HG03442 (cell line): ENCODE data around the gene PCDHGB5.
"Not testable (repeated sequence)": the region's sequence is repeated elsewhere in the genome, so short reads cannot be mapped to it uniquely, and the experiment has no call there.

Experiments used
- ATAC-seq: cut with Tn5 transposase; IDR thresholded peaks from one replicate; pipeline ENCODE4 v1.9.1; 2021; ENCODE audit warnings: mild to moderate bottlenecking, moderate library complexity; ENCODE audit not compliant: unreplicated experiment

Gene PCDHGB5

GRCh38 chr5:141409598-141410306 is 12.0 kb downstream of the PCDHGB5 start:
- no peak for ATAC-seq

GRCh38 chr5:141411575-141411974 is 13.8 kb downstream of the PCDHGB5 start:
- ATAC-seq: no peak

GRCh38 chr5:141412854-141413539 is 15.2 kb downstream of the PCDHGB5 start, which contains the start of gene PCDHGA10:
PCDHGA10 (plus strand) TSS chr5:141412987; CDS start chr5:141413176, 189 bp downstream.
- ATAC-seq: peak; percentile 81

- ATAC-seq: no peak
Measured at GRCh38 chr5:141413540-141414069, 15.9 kb downstream of the PCDHGB5 start.

GRCh38 chr5:141414548-141415274 is 17.0 kb downstream of the PCDHGB5 start:
- ATAC-seq: not testable (repeated sequence)

- not testable (repeated sequence) for ATAC-seq
Measured at GRCh38 chr5:141415275-141415618, 17.5 kb downstream of the PCDHGB5 start.

GRCh38 chr5:141417494-141418172 is 19.9 kb downstream of the PCDHGB5 start, which contains the start of gene PCDHGB7:
PCDHGB7 (plus strand) TSS chr5:141417677; CDS start chr5:141417860, 183 bp downstream.
- ATAC-seq: peak; percentile 67

GRCh38 chr5:141419074-141419880 is 21.5 kb downstream of the PCDHGB5 start:
- ATAC-seq: no peak

- ATAC-seq: peak; percentile 59
Measured at GRCh38 chr5:141420855-141421488, 23.2 kb downstream of the PCDHGB5 start, which contains the start of gene PCDHGA11. PCDHGA11 (plus strand) TSS chr5:141421051; CDS start chr5:141421228, 177 bp downstream.

GRCh38 chr5:141421489-141421855 is 23.7 kb downstream of the PCDHGB5 start:
- no peak for ATAC-seq

GRCh38 chr5:141422742-141423291 is 25.1 kb downstream of the PCDHGB5 start:
- no peak for ATAC-seq

- ATAC-seq: no peak
Measured at GRCh38 chr5:141427783-141428426, 30.2 kb downstream of the PCDHGB5 start.

- peak; percentile 91 for ATAC-seq
Measured at GRCh38 chr5:141430332-141431113, 32.8 kb downstream of the PCDHGB5 start, which contains the start of gene PCDHGA12. PCDHGA12 (plus strand) TSS chr5:141430507; CDS start chr5:141430760, 253 bp downstream.

- no peak for ATAC-seq
Measured at GRCh38 chr5:141431286-141431685, 33.5 kb downstream of the PCDHGB5 start.

- not testable (repeated sequence) for ATAC-seq
Measured at GRCh38 chr5:141432308-141432707, 34.6 kb downstream of the PCDHGB5 start.

- not testable (repeated sequence) for ATAC-seq
Measured at GRCh38 chr5:141432726-141433125, 35.0 kb downstream of the PCDHGB5 start.

GRCh38 chr5:141434006-141434405 is 36.3 kb downstream of the PCDHGB5 start:
- no peak for ATAC-seq

- no peak for ATAC-seq
Measured at GRCh38 chr5:141437221-141437620, 39.5 kb downstream of the PCDHGB5 start.
